Activated T-helper 1 cell treated with anti-CD3 and anti-CD28 coated beads, Interleukin-12 subunit alpha, Interleukin-12 subunit beta, Interleukin-2, Interleukin-4 antibody, amounts not matched to agents 30 ng/mL and 10 ng/mL and 1 ng/mL, durations not matched to agents 14 hours and 24 hours and 36 hours (primary cell): ENCODE measurements around the gene NR1I3. TPM values are rescaled to one million over a fixed set of nuclear protein-coding genes. Genes with fewer than 3 reads are reported as not detected.

Experiments used
- DNase-seq: peaks from one replicate; pipeline ENCODE4 v3.0.0; 2021; ENCODE audit warnings: low spot score
- H3K27ac Mint-ChIP-seq: one replicate; pipeline ENCODE4 v1.8.0; 2021; ENCODE audit warnings: mild to moderate bottlenecking, mixed read lengths
- H3K27me3 Mint-ChIP-seq: one replicate; pipeline ENCODE4 v1.8.0; 2022; ENCODE audit warnings: mild to moderate bottlenecking, moderate library complexity, mixed read lengths; ENCODE audit not compliant: insufficient read depth
- H3K36me3 Mint-ChIP-seq: one replicate; pipeline ENCODE4 v1.8.0; 2021; ENCODE audit warnings: low read depth, mixed read lengths
- H3K4me1 Mint-ChIP-seq: one replicate; pipeline ENCODE4 v1.8.0; 2021; ENCODE audit warnings: low read depth, mixed read lengths
- H3K4me3 Mint-ChIP-seq: one replicate; pipeline ENCODE4 v1.8.0; 2021; ENCODE audit warnings: mild to moderate bottlenecking, moderate library complexity, mixed read lengths
- H3K9me3 Mint-ChIP-seq: one replicate; pipeline ENCODE4 v1.8.0; 2021; ENCODE audit warnings: mixed read lengths
- intact Hi-C: fragments of 100-400 bp; cut with micrococcal nuclease; formaldehyde crosslinking; loops from one replicate; pipeline ENCODE4 v1.15.1; 2024
- total RNA-seq: library from RNA; stranded (reverse); gene quantifications from 2 replicates; pipeline ENCODE4 v1.2.3, GENCODE V29; 2022

Gene NR1I3
- total RNA-seq, 1 donor from 2014 or later = not detected

DNA sequence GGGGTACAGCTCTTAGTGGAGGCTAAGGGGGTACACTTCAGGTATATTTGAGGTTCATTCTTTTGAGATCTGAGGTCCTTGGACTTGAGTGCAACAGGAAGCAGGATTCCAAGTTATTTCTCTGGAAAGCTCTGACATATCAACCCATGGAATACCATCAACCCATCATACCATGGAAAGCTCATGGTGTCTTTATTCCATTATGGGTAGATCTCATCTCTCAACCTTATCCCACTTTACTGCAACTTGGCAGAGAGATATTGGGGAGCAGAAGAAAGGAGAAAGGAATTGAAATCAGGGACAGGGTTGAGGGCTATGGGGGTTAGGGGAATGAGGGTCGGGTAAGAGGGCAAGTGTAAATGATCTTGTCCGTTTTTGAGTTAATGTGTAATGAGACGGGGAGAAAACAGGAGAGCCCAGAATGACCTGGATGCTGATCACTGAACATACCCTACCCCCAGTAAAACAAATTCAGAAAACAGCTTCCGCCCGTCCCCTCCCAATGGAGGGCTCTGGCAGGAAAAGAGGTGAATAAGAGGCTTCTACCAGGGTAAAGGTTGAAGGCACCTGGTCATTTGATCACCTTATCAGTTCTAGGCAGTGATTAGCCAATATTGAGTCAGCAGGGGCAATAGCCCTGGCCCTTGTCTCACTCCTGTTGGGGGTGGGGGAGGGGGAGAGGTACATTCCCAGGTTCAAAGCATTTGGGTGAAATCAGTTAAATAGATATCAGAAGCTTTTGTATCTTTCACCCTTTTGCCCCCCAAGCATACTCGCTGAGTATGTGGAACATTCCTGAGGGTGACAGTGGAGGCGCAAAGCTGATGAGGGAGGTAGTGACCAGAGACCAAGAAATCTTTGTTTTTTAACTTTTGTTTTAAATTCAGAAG is 14.0 kb downstream of the NR1I3 start:
- intact Hi-C loops = no loop called here

DNA sequence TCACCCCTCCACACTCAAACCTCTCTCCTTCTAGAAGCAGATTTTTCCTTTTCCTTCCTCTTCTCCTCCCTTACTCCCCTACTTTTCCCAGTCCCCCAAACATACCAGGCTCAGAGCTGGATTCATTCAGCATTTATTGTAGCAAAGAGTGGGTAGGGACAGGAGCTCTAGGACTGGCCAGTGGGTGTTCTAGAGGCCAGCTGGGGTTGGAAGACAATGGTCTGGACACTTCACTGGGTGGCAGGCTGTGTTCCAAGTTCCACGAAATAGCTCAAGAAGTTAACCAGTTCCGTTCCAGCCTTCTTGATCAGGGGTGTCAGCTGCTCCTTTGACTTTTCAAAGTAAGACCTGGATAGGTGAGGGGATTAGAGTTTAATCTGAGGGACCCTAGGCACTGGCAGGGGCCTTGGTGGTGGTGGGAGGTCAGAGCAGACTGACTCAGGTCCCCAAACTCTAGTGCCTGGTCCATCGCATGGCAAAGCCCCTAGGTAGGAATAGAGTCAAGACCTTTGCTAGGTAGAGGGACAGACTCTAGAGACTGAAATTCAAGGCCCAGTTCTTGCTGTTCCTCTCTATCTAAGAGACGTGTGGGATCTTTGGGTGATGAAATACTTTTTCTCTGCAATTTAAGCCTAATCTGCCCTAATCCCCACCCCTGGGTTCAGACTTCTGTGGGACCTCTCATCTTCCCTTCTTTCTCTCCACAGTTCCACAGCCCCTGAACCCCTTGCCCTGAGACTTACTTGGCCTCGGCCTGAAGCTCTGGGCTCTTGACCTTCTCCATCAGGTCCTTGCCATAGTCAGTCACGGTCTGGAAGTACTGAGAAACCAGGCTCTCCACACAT is 15.6 kb downstream of the NR1I3 start:
- Mint-ChIP-seq H3K27me3 (peaks cover 3% of the 10 kb centered on the region), H3K9me3 (no peaks in the 10 kb centered on the region), H3K4me3 (no peak overlapping the region), H3K27ac (no peak overlapping the region), H3K36me3 (peaks cover 2% of the 10 kb centered on the region), H3K4me1 (peaks cover 33% of the 10 kb centered on the region)
- no peak for DNase-seq
- intact Hi-C loops = no loop called here

More for the DNA sequence above, 14.0 kb downstream of the NR1I3 start:
- no peak for DNase-seq
- Mint-ChIP-seq H3K27me3 (peaks cover 3% of the 10 kb centered on the region), H3K4me3 (no peak overlapping the region), H3K4me1 (peaks cover 24% of the 10 kb centered on the region), H3K36me3 (peaks cover 13% of the 10 kb centered on the region), H3K27ac (no peak overlapping the region), H3K9me3 (no peaks in the 10 kb centered on the region)

- DNase-seq = no peak
- no peaks in the 10 kb centered on the region for H3K9me3 Mint-ChIP-seq
- H3K36me3 Mint-ChIP-seq = peaks cover 3% of the 10 kb centered on the region
- H3K27me3 Mint-ChIP-seq = peaks cover 3% of the 10 kb centered on the region
- H3K27ac Mint-ChIP-seq = no peak overlapping the region
- H3K4me1 Mint-ChIP-seq = peaks cover 31% of the 10 kb centered on the region
- intact Hi-C loops = no loop called here
- H3K4me3 Mint-ChIP-seq = no peak overlapping the region
Measured at GRCh38 chr1:161220002-161220401, 18.0 kb downstream of the NR1I3 start.

GRCh38 chr1:161219078-161219892 is 18.7 kb downstream of the NR1I3 start:
- intact Hi-C loops = no loop called here
- no peak for DNase-seq
- H3K4me3 Mint-ChIP-seq = no peak overlapping the region
- H3K27ac Mint-ChIP-seq = no peak overlapping the region
- H3K4me1 Mint-ChIP-seq = peaks cover 37% of the 10 kb centered on the region
- H3K36me3 Mint-ChIP-seq = peaks cover 7% of the 10 kb centered on the region
- H3K27me3 Mint-ChIP-seq = peaks cover 3% of the 10 kb centered on the region
- H3K9me3 Mint-ChIP-seq = no peaks in the 10 kb centered on the region

- H3K9me3 Mint-ChIP-seq = no peaks in the 10 kb centered on the region
- peaks cover 41% of the 10 kb centered on the region for H3K4me1 Mint-ChIP-seq
- intact Hi-C loops = no loop called here
- peaks cover 2% of the 10 kb centered on the region for H3K27me3 Mint-ChIP-seq
- no peak for DNase-seq
- peaks cover 14% of the 10 kb centered on the region for H3K36me3 Mint-ChIP-seq
- no peak overlapping the region for H3K27ac Mint-ChIP-seq
- no peak overlapping the region for H3K4me3 Mint-ChIP-seq
Measured at GRCh38 chr1:161218301-161219077, 19.5 kb downstream of the NR1I3 start.

DNA sequence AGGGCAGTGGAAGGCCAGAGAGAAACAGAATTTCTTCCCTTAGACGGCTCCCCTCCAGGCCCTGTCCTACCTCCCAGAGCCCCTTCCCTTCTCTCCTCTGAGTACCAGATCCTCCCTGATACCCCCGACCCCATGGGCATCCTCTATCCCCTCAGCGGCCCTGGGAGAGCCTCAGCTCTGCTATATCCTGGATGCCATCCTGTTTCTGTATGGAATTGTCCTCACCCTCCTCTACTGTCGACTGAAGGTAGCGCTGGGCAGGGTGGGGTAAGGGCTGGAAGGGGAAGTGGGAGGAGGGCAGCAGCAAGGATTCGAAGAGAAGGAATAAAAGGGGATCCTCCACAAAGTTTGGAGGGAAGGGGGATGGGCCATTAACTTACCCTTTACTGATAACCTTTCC is 20.2 kb downstream of the NR1I3 start:
- DNase-seq = no peak
- Mint-ChIP-seq H3K4me1 (peaks cover 41% of the 10 kb centered on the region), H3K4me3 (no peak overlapping the region), H3K36me3 (peaks cover 19% of the 10 kb centered on the region), H3K27ac (no peak overlapping the region), H3K27me3 (no peaks in the 10 kb centered on the region), H3K9me3 (no peaks in the 10 kb centered on the region)
- intact Hi-C loops = no loop called here

- Mint-ChIP-seq H3K4me1 (peaks cover 41% of the 10 kb centered on the region), H3K36me3 (peaks cover 21% of the 10 kb centered on the region), H3K9me3 (no peaks in the 10 kb centered on the region), H3K27me3 (no peaks in the 10 kb centered on the region), H3K4me3 (no peak overlapping the region), H3K27ac (no peak overlapping the region)
- intact Hi-C loops = no loop called here
- DNase-seq = no peak
Measured at GRCh38 chr1:161216945-161217712, 20.9 kb downstream of the NR1I3 start.

- DNase-seq = no peak
- Mint-ChIP-seq H3K36me3 (peaks cover 34% of the 10 kb centered on the region), H3K27ac (no peak within 1 kb of the TSS), H3K4me1 (peaks cover 42% of the 10 kb centered on the region), H3K4me3 (peak within 1 kb of the TSS; percentile 43), H3K27me3 (no peaks in the 10 kb centered on the region), H3K9me3 (no peaks in the 10 kb centered on the region)
- intact Hi-C loops = no loop called here
Measured at GRCh38 chr1:161215076-161215475, 22.9 kb downstream of the NR1I3 start, which contains the start of gene FCER1G. Gene FCER1G (plus strand): TSS chr1:161215295. CDS start chr1:161215322, 27 bp downstream.

- H3K4me3 Mint-ChIP-seq = no peak overlapping the region
- no peak overlapping the region for H3K27ac Mint-ChIP-seq
- H3K4me1 Mint-ChIP-seq = peaks cover 49% of the 10 kb centered on the region
- DNase-seq = no peak
- H3K27me3 Mint-ChIP-seq = no peaks in the 10 kb centered on the region
- intact Hi-C loops = no loop called here
- peaks cover 41% of the 10 kb centered on the region for H3K36me3 Mint-ChIP-seq
- H3K9me3 Mint-ChIP-seq = no peaks in the 10 kb centered on the region
Measured at GRCh38 chr1:161214369-161214768, 23.6 kb downstream of the NR1I3 start.

DNA sequence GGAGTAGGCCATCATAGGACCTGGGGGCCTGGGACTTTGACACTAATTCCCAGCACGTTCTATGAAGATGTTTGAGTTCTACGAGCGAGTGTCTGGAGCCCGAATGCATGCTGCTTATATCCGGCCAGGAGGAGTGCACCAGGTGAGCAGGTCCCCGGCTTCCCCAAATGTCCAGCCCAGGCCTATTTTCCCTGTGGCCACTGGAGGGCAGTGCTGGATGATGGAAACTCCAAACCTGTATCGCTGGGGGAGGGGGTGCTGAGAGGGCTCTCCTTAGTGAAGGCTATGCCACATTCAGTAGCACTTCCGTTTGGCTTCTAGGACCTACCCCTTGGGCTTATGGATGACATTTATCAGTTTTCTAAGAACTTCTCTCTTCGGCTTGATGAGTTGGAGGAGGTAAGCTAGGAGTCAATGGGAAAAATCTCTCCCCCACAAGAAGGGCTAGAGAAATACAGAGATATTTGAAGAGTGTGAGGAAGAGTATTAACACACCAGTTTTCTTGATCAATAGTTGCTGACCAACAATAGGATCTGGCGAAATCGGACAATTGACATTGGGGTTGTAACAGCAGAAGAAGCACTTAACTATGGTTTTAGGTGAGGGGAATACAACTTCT is 28.1 kb downstream of the NR1I3 start:
- Mint-ChIP-seq H3K9me3 (no peaks in the 10 kb centered on the region), H3K27ac (peak overlapping the region; percentile 60), H3K4me1 (peaks cover 41% of the 10 kb centered on the region), H3K4me3 (no peak overlapping the region), H3K27me3 (no peaks in the 10 kb centered on the region), H3K36me3 (peaks cover 57% of the 10 kb centered on the region)
- intact Hi-C loops = loop anchor here (1.0 kb wide), 2 partner anchors 15 to 81 kb away; no protein-coding TSS in a partner anchor
- peak; percentile 62 for DNase-seq

GRCh38 chr1:161207173-161207572 is 30.8 kb downstream of the NR1I3 start:
- DNase-seq = no peak
- intact Hi-C loops = no loop called here
- Mint-ChIP-seq H3K27me3 (no peaks in the 10 kb centered on the region), H3K36me3 (peaks cover 52% of the 10 kb centered on the region), H3K4me1 (peaks cover 49% of the 10 kb centered on the region), H3K4me3 (no peak overlapping the region), H3K9me3 (no peaks in the 10 kb centered on the region), H3K27ac (no peak overlapping the region)
